Upper lobe of left lung (tissue), 6 donors: ENCODE measurements around the gene SLC44A5. TPM values are rescaled to one million over a fixed set of nuclear protein-coding genes. Genes with fewer than 3 reads are reported as not detected.

Source experiments
- ATAC-seq, 2 donors: fragments of 200-7000 bp; cut with Tn5 transposase; one replicate each; pipeline ENCODE4 v1.9.1; 2022; ENCODE audit warnings: mild to moderate bottlenecking in 2 of 2, moderate library complexity in 2 of 2; ENCODE audit not compliant: low FRiP score in 2 of 2
- DNase-seq, 2 donors: peaks; one replicate each; pipeline ENCODE4 v3.0.0-alpha.2; 2019 to 2020
- H3K27ac ChIP-seq, 4 donors: fragments of 200-600 bp; sonication (generic); one replicate each; pipeline ENCODE4 v1.5.1; 2016 to 2019
- H3K27me3 ChIP-seq, 4 donors: fragments of 200-600 bp; sonication (generic); one replicate each; pipeline ENCODE4 v1.5.1; 2017 to 2019
- H3K36me3 ChIP-seq, 4 donors: fragments of 200-600 bp; sonication (generic); one replicate each; pipeline ENCODE4 v1.5.1; 2016 to 2019
- H3K4me1 ChIP-seq, 4 donors: fragments of 200-600 bp; sonication (generic); one replicate each; pipeline ENCODE4 v1.5.1; 2018 to 2019
- H3K4me3 ChIP-seq, 4 donors: fragments of 200-600 bp; sonication (generic); one replicate each; pipeline ENCODE4 v1.5.1; 2017 to 2019; ENCODE audit warnings: mild to moderate bottlenecking in 2 of 4, moderate library complexity in 1 of 4
- H3K9me3 ChIP-seq, 4 donors: fragments of 200-600 bp; sonication (generic); one replicate each; pipeline ENCODE4 v1.5.1; 2018 to 2019
- CTCF ChIP-seq, 6 experiments: fragments of 450-650 bp in 4 of 6; fragments of 200-600 bp in 2 of 6; sonication (generic) in 2 of 6; IDR thresholded peaks; one replicate each; pipeline ENCODE4 v1.5.1; 2016 to 2019; ENCODE audit warnings: antibody characterized with exemption in 6 of 6
- EP300 ChIP-seq, 4 donors: sonication (generic); formaldehyde crosslinking; IDR thresholded peaks; one replicate each; pipeline ENCODE4 v1.5.1; 2017; ENCODE audit warnings: antibody characterized with exemption in 4 of 4, control low read depth in 2 of 4
- POLR2A ChIP-seq, 4 donors: fragments of 450-650 bp; IDR thresholded peaks; one replicate each; pipeline ENCODE4 v1.5.1; 2016 to 2017; ENCODE audit warnings: antibody characterized with exemption in 4 of 4, mild to moderate bottlenecking in 2 of 4
- POLR2AphosphoS5 ChIP-seq, 2 donors: sonication (generic); formaldehyde crosslinking; IDR thresholded peaks; one replicate each; pipeline ENCODE4 v1.5.1; 2017; ENCODE audit warnings: antibody characterized with exemption in 2 of 2
- WGBS, 2 donors: methylation state at CpG; one replicate each; pipeline ENCODE4 v1.1.5; 2017 to 2018; 5-methylcytosine and 5-hydroxymethylcytosine counted together
- total RNA-seq, 6 donors: library from RNA; depleted of rRNA in 4 of 6; stranded (reverse); fragments of >200 nt in 4 of 6; gene quantifications; one replicate each; pipeline versions ENCODE4 v1.1.0 to v1.2.1, GENCODE V29; 2016 to 2021
- donor health status: DM: no; HTN: no; CAD: no; lungs with moderate emphysema.
- donor health status: DM: no; HTN: yes; CAD: no; lungs with severe emphysema.

Gene SLC44A5
- total RNA-seq, 6 donors from 2014 or later = 0.11 to 4.2 (median 0.40) TPM; not detected in 1

GRCh38 chr1:75425001-75425650 lies 185.8 kb downstream of the SLC44A5 start:
- H3K27me3 ChIP-seq = no peaks in the 10 kb centered on the region
- no peak for ATAC-seq
- DNase-seq = no peak
- 80 to 86% methylated on average over 3 of the region's 3 CpGs for WGBS, 2 donors
- no peak for TF ChIP-seq CTCF (IDR thresholded peaks at IDR 0.05)
- no peak for TF ChIP-seq POLR2AphosphoS5 (IDR thresholded peaks at IDR 0.05)
- no peak for TF ChIP-seq EP300 (IDR thresholded peaks at IDR 0.05)
- H3K9me3 ChIP-seq = no peaks in the 10 kb centered on the region
- no peaks in the 10 kb centered on the region for H3K36me3 ChIP-seq
- no peak overlapping the region for H3K27ac ChIP-seq
- H3K4me1 ChIP-seq = no peaks in the 10 kb centered on the region
- no peak overlapping the region for H3K4me3 ChIP-seq

- H3K36me3 ChIP-seq = no peaks in the 10 kb centered on the region
- H3K4me3 ChIP-seq = no peak overlapping the region
- H3K4me1 ChIP-seq = no peaks in the 10 kb centered on the region
- H3K9me3 ChIP-seq = no peaks in the 10 kb centered on the region
- WGBS, 2 donors = 67 to 68% methylated on average over 5 of the region's 5 CpGs
- no peaks in the 10 kb centered on the region for H3K27me3 ChIP-seq
- TF ChIP-seq CTCF (IDR thresholded peaks at IDR 0.05) (no peak), EP300 (IDR thresholded peaks at IDR 0.05) (no peak), POLR2AphosphoS5 (IDR thresholded peaks at IDR 0.05) (no peak), POLR2A (IDR thresholded peaks at IDR 0.05) (no peak)
- no peak for ATAC-seq
- DNase-seq = no peak
- H3K27ac ChIP-seq = no peak overlapping the region
These were observed 187.3 kb downstream of the SLC44A5 start for GRCh38 chr1:75423616-75424015.

GRCh38 chr1:75423136-75423535 lies 187.8 kb downstream of the SLC44A5 start:
- WGBS, 2 donors = 59 to 62% methylated on average over 4 of the region's 4 CpGs
- no peak for ATAC-seq
- Histone ChIP-seq H3K4me1 (no peaks in the 10 kb centered on the region), H3K27ac (no peak overlapping the region), H3K9me3 (no peaks in the 10 kb centered on the region), H3K4me3 (no peak overlapping the region), H3K27me3 (no peaks in the 10 kb centered on the region), H3K36me3 (no peaks in the 10 kb centered on the region)
- TF ChIP-seq POLR2A (IDR thresholded peaks at IDR 0.05) = no peak
- no peak for TF ChIP-seq EP300 (IDR thresholded peaks at IDR 0.05)
- no peak for TF ChIP-seq POLR2AphosphoS5 (IDR thresholded peaks at IDR 0.05)
- no peak for TF ChIP-seq CTCF (IDR thresholded peaks at IDR 0.05)
- no peak for DNase-seq

GRCh38 chr1:75421371-75421770 lies 189.5 kb downstream of the SLC44A5 start:
- Histone ChIP-seq H3K27me3 (no peaks in the 10 kb centered on the region), H3K36me3 (no peaks in the 10 kb centered on the region), H3K4me3 (no peak overlapping the region), H3K4me1 (no peaks in the 10 kb centered on the region), H3K9me3 (peaks cover 0 to 2% (median under 1%) of the 10 kb centered on the region in 4 donors), H3K27ac (no peak overlapping the region)
- WGBS, 2 donors = 63 to 76% methylated on average over 1 of the region's 1 CpG
- no peak for ATAC-seq
- TF ChIP-seq POLR2A (IDR thresholded peaks at IDR 0.05) (no peak), EP300 (IDR thresholded peaks at IDR 0.05) (no peak), CTCF (IDR thresholded peaks at IDR 0.05) (no peak), POLR2AphosphoS5 (IDR thresholded peaks at IDR 0.05) (no peak)
- no peak for DNase-seq

- Histone ChIP-seq H3K4me3 (no peak overlapping the region), H3K27ac (no peak overlapping the region), H3K36me3 (no peaks in the 10 kb centered on the region), H3K9me3 (peaks cover 0 to 10% (median 3%) of the 10 kb centered on the region in 4 donors), H3K27me3 (no peaks in the 10 kb centered on the region), H3K4me1 (no peaks in the 10 kb centered on the region)
- 77 to 79% methylated on average over 3 of the region's 3 CpGs for WGBS, 2 donors
- TF ChIP-seq EP300 (IDR thresholded peaks at IDR 0.05) (no peak), CTCF (IDR thresholded peaks at IDR 0.05) (no peak), POLR2A (IDR thresholded peaks at IDR 0.05) (no peak), POLR2AphosphoS5 (IDR thresholded peaks at IDR 0.05) (no peak)
- ATAC-seq (no peak), DNase-seq (no peak)
These were observed 195.7 kb downstream of the SLC44A5 start for GRCh38 chr1:75415187-75415586.
